ENCODE results near the gene SLC22A25.
"Not testable (repeated sequence)": the region's sequence is repeated elsewhere in the genome, so short reads cannot be mapped to it uniquely, and the experiment has no call there.

Gene SLC22A25

GRCh38 chr11:63250162-63251050, 7.0 kb upstream of the SLC22A25 start:
- ATAC-seq (ENCODE audit: low read depth) (no peak), DNase-seq (ENCODE audit: low spot score) (no peak)
- TF ChIP-seq, protein P1, sequence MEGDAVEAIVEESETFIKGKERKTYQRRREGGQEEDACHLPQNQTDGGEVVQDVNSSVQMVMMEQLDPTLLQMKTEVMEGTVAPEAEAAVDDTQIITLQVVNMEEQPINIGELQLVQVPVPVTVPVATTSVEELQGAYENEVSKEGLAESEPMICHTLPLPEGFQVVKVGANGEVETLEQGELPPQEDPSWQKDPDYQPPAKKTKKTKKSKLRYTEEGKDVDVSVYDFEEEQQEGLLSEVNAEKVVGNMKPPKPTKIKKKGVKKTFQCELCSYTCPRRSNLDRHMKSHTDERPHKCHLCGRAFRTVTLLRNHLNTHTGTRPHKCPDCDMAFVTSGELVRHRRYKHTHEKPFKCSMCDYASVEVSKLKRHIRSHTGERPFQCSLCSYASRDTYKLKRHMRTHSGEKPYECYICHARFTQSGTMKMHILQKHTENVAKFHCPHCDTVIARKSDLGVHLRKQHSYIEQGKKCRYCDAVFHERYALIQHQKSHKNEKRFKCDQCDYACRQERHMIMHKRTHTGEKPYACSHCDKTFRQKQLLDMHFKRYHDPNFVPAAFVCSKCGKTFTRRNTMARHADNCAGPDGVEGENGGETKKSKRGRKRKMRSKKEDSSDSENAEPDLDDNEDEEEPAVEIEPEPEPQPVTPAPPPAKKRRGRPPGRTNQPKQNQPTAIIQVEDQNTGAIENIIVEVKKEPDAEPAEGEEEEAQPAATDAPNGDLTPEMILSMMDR (IDR thresholded peaks at IDR 0.05; ENCODE audit: poor library complexity, severe bottlenecking) = no peak
- Histone ChIP-seq H3K36me3 (ENCODE audit: low read depth) (no peaks in the 10 kb centered on the region), H3K9me3 (ENCODE audit: severe bottlenecking) (no peaks in the 10 kb centered on the region), H3K4me3 (ENCODE audit: severe bottlenecking) (no peak overlapping the region), H3K27me3 (ENCODE audit: insufficient read depth, poor library complexity, severe bottlenecking) (peaks cover 3% of the 10 kb centered on the region), H3K27ac (ENCODE audit: poor library complexity, severe bottlenecking) (no peak overlapping the region), H3K4me1 (ENCODE audit: insufficient read depth, poor library complexity, severe bottlenecking) (no peaks in the 10 kb centered on the region)

- ATAC-seq (ENCODE audit: low read depth) (no peak), DNase-seq (ENCODE audit: low spot score) (no peak)
- Histone ChIP-seq H3K4me1 (ENCODE audit: insufficient read depth, poor library complexity, severe bottlenecking) (no peaks in the 10 kb centered on the region), H3K36me3 (ENCODE audit: low read depth) (no peaks in the 10 kb centered on the region), H3K4me3 (ENCODE audit: severe bottlenecking) (no peak overlapping the region), H3K9me3 (ENCODE audit: severe bottlenecking) (no peaks in the 10 kb centered on the region), H3K27ac (ENCODE audit: poor library complexity, severe bottlenecking) (no peak overlapping the region), H3K27me3 (ENCODE audit: insufficient read depth, poor library complexity, severe bottlenecking) (peaks cover 3% of the 10 kb centered on the region)
- TF ChIP-seq, protein P1 (IDR thresholded peaks at IDR 0.05; ENCODE audit: poor library complexity, severe bottlenecking) = no peak
Measured at GRCh38 chr11:63248966-63249365, 5.6 kb upstream of the SLC22A25 start.

DNA sequence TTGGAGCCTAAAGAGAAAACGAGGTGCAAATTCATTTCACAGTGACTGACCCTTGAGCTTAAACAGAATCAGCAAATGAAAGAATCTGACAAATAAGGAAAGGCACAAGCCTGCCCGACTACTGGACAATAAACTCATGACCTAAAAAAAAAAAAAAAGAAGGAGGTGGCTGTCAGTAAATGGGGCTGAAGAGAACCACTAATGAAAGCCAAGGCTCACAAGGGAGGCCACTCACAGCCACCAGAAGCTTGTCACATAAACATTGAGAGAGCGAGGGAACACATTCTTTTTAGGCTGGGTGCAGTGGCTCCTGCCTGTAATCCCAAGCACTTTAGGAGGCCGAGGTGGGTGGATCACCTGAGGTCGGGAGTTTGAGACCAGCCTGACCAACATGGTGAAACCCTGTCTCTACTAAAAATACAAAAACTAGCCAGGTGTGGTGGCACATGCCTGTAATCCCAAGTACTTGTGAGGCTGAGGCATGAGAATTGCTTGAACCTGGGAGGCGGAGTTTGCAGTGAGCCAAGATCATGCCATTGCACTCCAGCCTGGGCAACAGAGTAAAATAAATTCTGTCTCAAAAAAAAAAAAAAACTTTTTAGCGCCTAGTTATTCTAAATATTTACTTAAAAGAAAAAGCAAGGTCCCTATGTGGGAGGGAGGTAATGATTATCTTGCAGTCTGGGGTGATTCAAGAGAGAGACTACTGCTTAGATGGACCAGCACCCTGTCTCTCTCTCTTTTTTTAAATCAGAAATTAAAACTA, 4.0 kb upstream of the SLC22A25 start:
- H3K4me1 ChIP-seq (ENCODE audit: insufficient read depth, poor library complexity, severe bottlenecking); ATAC-seq (ENCODE audit: low read depth): not testable (repeated sequence)

GRCh38 chr11:63246045-63246444, 2.6 kb upstream of the SLC22A25 start:
- DNase-seq (ENCODE audit: low spot score) (no peak), ATAC-seq (ENCODE audit: low read depth) (no peak)
- TF ChIP-seq, protein P1 (IDR thresholded peaks at IDR 0.05; ENCODE audit: poor library complexity, severe bottlenecking) = no peak
- Histone ChIP-seq H3K27ac (ENCODE audit: poor library complexity, severe bottlenecking) (no peak overlapping the region), H3K36me3 (ENCODE audit: low read depth) (no peaks in the 10 kb centered on the region), H3K4me3 (ENCODE audit: severe bottlenecking) (no peak overlapping the region), H3K4me1 (ENCODE audit: insufficient read depth, poor library complexity, severe bottlenecking) (no peaks in the 10 kb centered on the region), H3K27me3 (ENCODE audit: insufficient read depth, poor library complexity, severe bottlenecking) (peaks cover 3% of the 10 kb centered on the region), H3K9me3 (ENCODE audit: severe bottlenecking) (no peaks in the 10 kb centered on the region)

More for the DNA sequence above, 4.0 kb upstream of the SLC22A25 start:
- H3K27me3 ChIP-seq (ENCODE audit: insufficient read depth, poor library complexity, severe bottlenecking); H3K27ac ChIP-seq (ENCODE audit: poor library complexity, severe bottlenecking); H3K9me3 ChIP-seq (ENCODE audit: severe bottlenecking); H3K36me3 ChIP-seq (ENCODE audit: low read depth); DNase-seq (ENCODE audit: low spot score); H3K4me3 ChIP-seq (ENCODE audit: severe bottlenecking): not testable (repeated sequence)

- Histone ChIP-seq H3K27me3 (ENCODE audit: insufficient read depth, poor library complexity, severe bottlenecking) (peaks cover 3% of the 10 kb centered on the region), H3K27ac (ENCODE audit: poor library complexity, severe bottlenecking) (no peak overlapping the region), H3K4me1 (ENCODE audit: insufficient read depth, poor library complexity, severe bottlenecking) (no peaks in the 10 kb centered on the region), H3K9me3 (ENCODE audit: severe bottlenecking) (no peaks in the 10 kb centered on the region), H3K4me3 (ENCODE audit: severe bottlenecking) (no peak overlapping the region), H3K36me3 (ENCODE audit: low read depth) (no peaks in the 10 kb centered on the region)
- ATAC-seq (ENCODE audit: low read depth) (no peak), DNase-seq (ENCODE audit: low spot score) (no peak)
- TF ChIP-seq, protein P1 (IDR thresholded peaks at IDR 0.05; ENCODE audit: poor library complexity, severe bottlenecking) = no peak
Measured at GRCh38 chr11:63244862-63245261, 1.5 kb upstream of the SLC22A25 start.
